GM19099 (cell line): Measurements from ENCODE around the gene MTURN.

Experiments used
- POLR2A ChIP-seq: IDR thresholded peaks from 3 replicates; pipeline ENCODE4 v1.6.1; 2011; ENCODE audit warnings: low read depth; ENCODE audit not compliant: insufficient read length; ENCODE audit errors: extremely low read depth

MTURN gene

DNA sequence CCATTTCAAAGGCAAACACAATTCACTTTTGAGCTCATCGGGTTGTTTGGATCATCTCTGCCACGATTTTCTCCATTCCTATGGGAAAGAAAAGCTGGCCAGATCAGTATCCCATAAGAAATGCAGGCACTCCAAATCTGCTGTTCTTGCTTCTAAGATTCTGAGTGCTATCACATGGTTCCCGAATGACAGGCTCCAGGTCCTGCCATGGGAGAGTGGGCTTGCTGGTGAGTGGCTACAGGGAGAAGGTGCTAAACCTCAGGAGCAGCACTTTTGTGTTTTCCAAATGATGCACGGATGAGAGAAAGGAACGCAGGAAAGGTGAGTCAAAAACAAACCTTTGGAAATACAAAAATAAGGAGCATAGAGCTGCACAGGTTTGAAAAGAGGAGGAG is 32.1 kb downstream of the MTURN start:
- TF ChIP-seq POLR2A = no peak

GRCh38 chr7:30167901-30168300 is 33.1 kb downstream of the MTURN start:
- TF ChIP-seq POLR2A = no peak

GRCh38 chr7:30168835-30169573 is 34.2 kb downstream of the MTURN start:
- TF ChIP-seq POLR2A = no peak

GRCh38 chr7:30169579-30169978 is 34.8 kb downstream of the MTURN start:
- no peak for TF ChIP-seq POLR2A

- no peak for TF ChIP-seq POLR2A
Observed at GRCh38 chr7:30170476-30171205, 35.9 kb downstream of the MTURN start.

GRCh38 chr7:30171766-30172447 is 37.1 kb downstream of the MTURN start:
- no peak for TF ChIP-seq POLR2A

GRCh38 chr7:30172451-30172850 is 37.7 kb downstream of the MTURN start:
- no peak for TF ChIP-seq POLR2A

GRCh38 chr7:30173058-30173897 is 38.5 kb downstream of the MTURN start:
- TF ChIP-seq POLR2A = no peak

- no peak for TF ChIP-seq POLR2A
Observed at GRCh38 chr7:30175180-30175579, 40.4 kb downstream of the MTURN start.

GRCh38 chr7:30175636-30176147 is 40.9 kb downstream of the MTURN start:
- TF ChIP-seq POLR2A = no peak

- TF ChIP-seq POLR2A = no peak
Observed at GRCh38 chr7:30176463-30177109, 41.8 kb downstream of the MTURN start.

GRCh38 chr7:30177186-30177585 is 42.4 kb downstream of the MTURN start:
- no peak for TF ChIP-seq POLR2A

DNA sequence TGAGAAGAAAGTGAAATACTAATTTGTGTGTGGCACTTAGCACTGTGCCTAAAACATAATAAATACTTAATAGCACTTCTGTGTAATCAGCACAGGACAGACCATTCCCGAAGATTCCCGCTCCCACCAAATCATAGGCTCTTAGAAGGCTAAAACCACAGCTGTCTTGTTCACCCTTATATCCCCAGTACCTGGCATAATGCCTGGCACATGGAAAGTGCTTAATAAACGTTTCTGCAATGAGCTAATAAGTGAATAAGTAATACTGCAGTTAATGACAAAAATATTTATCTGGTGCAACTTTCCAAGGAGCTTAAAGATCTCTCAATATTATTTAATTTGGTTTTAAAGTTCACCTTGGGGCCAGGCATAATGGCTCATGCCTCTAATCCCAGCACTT is 43.2 kb downstream of the MTURN start:
- no peak for TF ChIP-seq POLR2A

DNA sequence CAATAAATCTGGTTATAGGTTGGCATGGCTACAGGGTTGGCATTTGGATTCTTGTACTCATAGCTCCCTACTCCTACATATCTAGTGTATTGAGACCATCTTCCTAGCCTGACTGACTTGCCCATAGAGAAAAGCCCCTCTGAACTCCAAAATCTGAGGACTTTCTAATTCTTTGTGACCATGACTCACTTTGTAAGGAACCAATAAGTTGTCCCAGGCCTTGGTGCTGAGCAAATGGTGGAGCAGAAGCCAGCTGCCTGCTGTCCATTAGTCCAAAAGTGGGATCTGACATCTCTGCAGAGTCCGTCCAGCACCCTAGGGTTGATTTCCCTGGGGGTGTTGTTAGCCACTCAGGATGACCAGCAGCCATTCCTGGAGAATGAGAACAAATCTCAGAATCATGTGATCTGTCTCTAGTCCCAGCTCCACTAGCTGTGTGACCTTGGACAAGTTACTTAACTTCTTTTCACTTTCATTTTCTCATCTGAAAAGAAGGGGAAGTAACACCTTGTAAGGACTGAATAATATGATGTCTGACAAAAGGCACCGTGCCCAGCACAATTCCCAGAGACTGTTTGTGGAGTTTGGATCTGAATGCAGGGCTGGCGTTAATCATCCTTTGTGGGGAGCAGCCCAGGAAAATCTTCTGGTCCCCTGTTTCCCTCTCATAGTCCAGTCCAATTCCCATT is 44.1 kb downstream of the MTURN start:
- peak; percentile 25 for TF ChIP-seq POLR2A
